ENCODE data around the gene MRC1. TPM values are rescaled to one million over a fixed set of nuclear protein-coding genes. Genes with fewer than 3 reads are reported as not detected.

The MRC1 gene
- total and polyA plus RNA-seq, 2 experiments from 2014 or later = not detected

DNA sequence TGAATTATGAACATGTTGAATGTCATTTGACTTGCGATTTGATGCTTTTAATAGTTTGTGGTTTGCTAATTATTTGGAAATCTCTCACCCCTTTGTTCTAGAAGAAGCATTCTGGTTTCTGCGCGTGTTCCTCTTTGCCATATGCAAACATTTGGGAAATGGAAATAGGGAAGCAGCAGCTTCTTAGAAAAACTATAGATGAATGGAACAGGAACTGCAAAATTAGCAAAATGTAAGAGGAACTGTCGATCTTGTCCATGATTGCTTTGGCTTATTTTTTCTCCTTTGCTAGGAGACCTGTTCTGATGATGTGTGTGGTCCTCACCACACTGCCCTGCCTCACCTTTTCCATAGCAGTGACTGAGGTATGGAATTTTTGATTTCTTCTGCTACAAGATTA is 38.1 kb upstream of the MRC1 start (continued):
- TF ChIP-seq, protein P1, sequence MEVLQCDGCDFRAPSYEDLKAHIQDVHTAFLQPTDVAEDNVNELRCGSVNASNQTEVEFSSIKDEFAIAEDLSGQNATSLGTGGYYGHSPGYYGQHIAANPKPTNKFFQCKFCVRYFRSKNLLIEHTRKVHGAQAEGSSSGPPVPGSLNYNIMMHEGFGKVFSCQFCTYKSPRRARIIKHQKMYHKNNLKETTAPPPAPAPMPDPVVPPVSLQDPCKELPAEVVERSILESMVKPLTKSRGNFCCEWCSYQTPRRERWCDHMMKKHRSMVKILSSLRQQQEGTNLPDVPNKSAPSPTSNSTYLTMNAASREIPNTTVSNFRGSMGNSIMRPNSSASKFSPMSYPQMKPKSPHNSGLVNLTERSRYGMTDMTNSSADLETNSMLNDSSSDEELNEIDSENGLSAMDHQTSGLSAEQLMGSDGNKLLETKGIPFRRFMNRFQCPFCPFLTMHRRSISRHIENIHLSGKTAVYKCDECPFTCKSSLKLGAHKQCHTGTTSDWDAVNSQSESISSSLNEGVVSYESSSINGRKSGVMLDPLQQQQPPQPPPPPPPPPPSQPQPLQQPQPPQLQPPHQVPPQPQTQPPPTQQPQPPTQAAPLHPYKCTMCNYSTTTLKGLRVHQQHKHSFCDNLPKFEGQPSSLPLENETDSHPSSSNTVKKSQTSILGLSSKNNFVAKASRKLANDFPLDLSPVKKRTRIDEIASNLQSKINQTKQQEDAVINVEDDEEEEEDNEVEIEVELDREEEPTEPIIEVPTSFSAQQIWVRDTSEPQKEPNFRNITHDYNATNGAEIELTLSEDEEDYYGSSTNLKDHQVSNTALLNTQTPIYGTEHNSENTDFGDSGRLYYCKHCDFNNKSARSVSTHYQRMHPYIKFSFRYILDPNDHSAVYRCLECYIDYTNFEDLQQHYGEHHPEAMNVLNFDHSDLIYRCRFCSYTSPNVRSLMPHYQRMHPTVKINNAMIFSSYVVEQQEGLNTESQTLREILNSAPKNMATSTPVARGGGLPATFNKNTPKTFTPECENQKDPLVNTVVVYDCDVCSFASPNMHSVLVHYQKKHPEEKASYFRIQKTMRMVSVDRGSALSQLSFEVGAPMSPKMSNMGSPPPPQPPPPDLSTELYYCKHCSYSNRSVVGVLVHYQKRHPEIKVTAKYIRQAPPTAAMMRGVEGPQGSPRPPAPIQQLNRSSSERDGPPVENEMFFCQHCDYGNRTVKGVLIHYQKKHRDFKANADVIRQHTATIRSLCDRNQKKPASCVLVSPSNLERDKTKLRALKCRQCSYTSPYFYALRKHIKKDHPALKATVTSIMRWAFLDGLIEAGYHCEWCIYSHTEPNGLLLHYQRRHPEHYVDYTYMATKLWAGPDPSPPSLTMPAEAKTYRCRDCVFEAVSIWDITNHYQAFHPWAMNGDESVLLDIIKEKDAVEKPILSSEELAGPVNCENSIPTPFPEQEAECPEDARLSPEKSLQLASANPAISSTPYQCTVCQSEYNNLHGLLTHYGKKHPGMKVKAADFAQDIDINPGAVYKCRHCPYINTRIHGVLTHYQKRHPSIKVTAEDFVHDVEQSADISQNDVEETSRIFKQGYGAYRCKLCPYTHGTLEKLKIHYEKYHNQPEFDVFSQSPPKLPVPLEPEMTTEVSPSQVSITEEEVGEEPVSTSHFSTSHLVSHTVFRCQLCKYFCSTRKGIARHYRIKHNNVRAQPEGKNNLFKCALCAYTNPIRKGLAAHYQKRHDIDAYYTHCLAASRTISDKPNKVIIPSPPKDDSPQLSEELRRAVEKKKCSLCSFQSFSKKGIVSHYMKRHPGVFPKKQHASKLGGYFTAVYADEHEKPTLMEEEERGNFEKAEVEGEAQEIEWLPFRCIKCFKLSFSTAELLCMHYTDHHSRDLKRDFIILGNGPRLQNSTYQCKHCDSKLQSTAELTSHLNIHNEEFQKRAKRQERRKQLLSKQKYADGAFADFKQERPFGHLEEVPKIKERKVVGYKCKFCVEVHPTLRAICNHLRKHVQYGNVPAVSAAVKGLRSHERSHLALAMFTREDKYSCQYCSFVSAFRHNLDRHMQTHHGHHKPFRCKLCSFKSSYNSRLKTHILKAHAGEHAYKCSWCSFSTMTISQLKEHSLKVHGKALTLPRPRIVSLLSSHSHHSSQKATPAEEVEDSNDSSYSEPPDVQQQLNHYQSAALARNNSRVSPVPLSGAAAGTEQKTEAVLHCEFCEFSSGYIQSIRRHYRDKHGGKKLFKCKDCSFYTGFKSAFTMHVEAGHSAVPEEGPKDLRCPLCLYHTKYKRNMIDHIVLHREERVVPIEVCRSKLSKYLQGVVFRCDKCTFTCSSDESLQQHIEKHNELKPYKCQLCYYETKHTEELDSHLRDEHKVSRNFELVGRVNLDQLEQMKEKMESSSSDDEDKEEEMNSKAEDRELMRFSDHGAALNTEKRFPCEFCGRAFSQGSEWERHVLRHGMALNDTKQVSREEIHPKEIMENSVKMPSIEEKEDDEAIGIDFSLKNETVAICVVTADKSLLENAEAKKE (CRISPR knock-in tag; IDR thresholded peaks at IDR 0.05) = no peak
- TF ChIP-seq CREB1 (CRISPR knock-in tag; IDR thresholded peaks at IDR 0.05; ENCODE audit: low read depth) (no peak), EZH2 (IDR thresholded peaks at IDR 0.05; ENCODE audit: low read depth, unreplicated experiment) (no peak), ZNF114 (CRISPR knock-in tag; IDR thresholded peaks at IDR 0.05) (no peak), POLR2AphosphoS5 (IDR thresholded peaks at IDR 0.05; ENCODE audit: low read depth) (no peak), EZH2phosphoT487 (IDR thresholded peaks at IDR 0.05; ENCODE audit: unreplicated experiment) (no peak)
- TF ChIP-seq, protein P2, sequence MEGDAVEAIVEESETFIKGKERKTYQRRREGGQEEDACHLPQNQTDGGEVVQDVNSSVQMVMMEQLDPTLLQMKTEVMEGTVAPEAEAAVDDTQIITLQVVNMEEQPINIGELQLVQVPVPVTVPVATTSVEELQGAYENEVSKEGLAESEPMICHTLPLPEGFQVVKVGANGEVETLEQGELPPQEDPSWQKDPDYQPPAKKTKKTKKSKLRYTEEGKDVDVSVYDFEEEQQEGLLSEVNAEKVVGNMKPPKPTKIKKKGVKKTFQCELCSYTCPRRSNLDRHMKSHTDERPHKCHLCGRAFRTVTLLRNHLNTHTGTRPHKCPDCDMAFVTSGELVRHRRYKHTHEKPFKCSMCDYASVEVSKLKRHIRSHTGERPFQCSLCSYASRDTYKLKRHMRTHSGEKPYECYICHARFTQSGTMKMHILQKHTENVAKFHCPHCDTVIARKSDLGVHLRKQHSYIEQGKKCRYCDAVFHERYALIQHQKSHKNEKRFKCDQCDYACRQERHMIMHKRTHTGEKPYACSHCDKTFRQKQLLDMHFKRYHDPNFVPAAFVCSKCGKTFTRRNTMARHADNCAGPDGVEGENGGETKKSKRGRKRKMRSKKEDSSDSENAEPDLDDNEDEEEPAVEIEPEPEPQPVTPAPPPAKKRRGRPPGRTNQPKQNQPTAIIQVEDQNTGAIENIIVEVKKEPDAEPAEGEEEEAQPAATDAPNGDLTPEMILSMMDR (conservative IDR thresholded peaks at IDR 0.05; ENCODE audit: low read depth in 2 of 2) = no peak

DNA sequence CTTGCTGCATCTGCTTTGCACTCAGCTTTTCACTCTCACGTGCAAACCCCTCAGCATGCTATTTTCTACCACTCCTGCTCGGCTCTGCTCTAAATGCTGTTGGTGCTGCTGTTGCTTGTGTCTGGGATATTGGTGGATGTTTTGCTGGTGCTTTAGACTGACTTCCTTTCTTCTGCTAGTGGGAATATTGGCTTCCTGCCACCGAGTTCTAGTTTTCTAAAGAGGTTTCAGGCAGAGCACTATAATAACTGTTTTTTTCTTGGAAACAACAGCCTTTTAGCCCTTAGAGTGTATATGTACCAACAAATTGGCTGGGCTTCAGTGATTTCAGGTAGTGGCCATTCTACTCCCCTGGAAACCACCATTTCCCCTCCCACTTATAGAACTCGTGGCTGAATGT is 29.4 kb upstream of the MRC1 start:
- Mint-ChIP-seq H3K9me3 (no peaks in the 10 kb centered on the region), H3K27ac (no peak overlapping the region)
- TF ChIP-seq, protein P2 (conservative IDR thresholded peaks at IDR 0.05; ENCODE audit: low read depth in 2 of 2) = no peak
- TF ChIP-seq NANOG (IDR thresholded peaks at IDR 0.05; ENCODE audit: borderline replicate concordance) (no peak), POLR2AphosphoS5 (IDR thresholded peaks at IDR 0.05; ENCODE audit: low read depth) (no peak)
- TF ChIP-seq, protein P3, sequence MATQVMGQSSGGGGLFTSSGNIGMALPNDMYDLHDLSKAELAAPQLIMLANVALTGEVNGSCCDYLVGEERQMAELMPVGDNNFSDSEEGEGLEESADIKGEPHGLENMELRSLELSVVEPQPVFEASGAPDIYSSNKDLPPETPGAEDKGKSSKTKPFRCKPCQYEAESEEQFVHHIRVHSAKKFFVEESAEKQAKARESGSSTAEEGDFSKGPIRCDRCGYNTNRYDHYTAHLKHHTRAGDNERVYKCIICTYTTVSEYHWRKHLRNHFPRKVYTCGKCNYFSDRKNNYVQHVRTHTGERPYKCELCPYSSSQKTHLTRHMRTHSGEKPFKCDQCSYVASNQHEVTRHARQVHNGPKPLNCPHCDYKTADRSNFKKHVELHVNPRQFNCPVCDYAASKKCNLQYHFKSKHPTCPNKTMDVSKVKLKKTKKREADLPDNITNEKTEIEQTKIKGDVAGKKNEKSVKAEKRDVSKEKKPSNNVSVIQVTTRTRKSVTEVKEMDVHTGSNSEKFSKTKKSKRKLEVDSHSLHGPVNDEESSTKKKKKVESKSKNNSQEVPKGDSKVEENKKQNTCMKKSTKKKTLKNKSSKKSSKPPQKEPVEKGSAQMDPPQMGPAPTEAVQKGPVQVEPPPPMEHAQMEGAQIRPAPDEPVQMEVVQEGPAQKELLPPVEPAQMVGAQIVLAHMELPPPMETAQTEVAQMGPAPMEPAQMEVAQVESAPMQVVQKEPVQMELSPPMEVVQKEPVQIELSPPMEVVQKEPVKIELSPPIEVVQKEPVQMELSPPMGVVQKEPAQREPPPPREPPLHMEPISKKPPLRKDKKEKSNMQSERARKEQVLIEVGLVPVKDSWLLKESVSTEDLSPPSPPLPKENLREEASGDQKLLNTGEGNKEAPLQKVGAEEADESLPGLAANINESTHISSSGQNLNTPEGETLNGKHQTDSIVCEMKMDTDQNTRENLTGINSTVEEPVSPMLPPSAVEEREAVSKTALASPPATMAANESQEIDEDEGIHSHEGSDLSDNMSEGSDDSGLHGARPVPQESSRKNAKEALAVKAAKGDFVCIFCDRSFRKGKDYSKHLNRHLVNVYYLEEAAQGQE (IDR thresholded peaks at IDR 0.05; ENCODE audit: unreplicated experiment) = no peak

More for the DNA sequence above, 29.4 kb upstream of the MRC1 start:
- no peaks in the 10 kb centered on the region for H3K36me3 Mint-ChIP-seq (ENCODE audit: low read depth)
- Histone ChIP-seq H3K79me2 (replicated peaks; ENCODE audit: insufficient read depth) (no peaks in the 10 kb centered on the region), H3K9me2 (ENCODE audit: insufficient read depth) (no peaks in the 10 kb centered on the region), H3K27me3 (ENCODE audit: insufficient read depth) (no peaks in the 10 kb centered on the region), H4K20me1 (replicated peaks; ENCODE audit: insufficient read depth) (no peaks in the 10 kb centered on the region), H3K36me3 (ENCODE audit: insufficient read depth) (no peaks in the 10 kb centered on the region), H3K4me1 (ENCODE audit: insufficient read depth) (no peaks in the 10 kb centered on the region), H3F3A (replicated peaks; ENCODE audit: low read depth) (no peaks in the 10 kb centered on the region), H3K27ac (ENCODE audit: low read depth) (no peak overlapping the region), H3K4me3 (no peak overlapping the region), H2AFZ (no peak overlapping the region), H3K4me2 (no peak overlapping the region)
- ATAC-seq (no peak), DNase-seq (ENCODE audit: low spot score) (no peak)
- H3K27me3 Mint-ChIP-seq (ENCODE audit: insufficient read depth, low read depth, poor library complexity) = peaks cover 4% of the 10 kb centered on the region
- H3K4me1 Mint-ChIP-seq = no peaks in the 10 kb centered on the region
- H3K4me3 Mint-ChIP-seq = no peak overlapping the region

Data from GM23338 (cell line).